COLO668 (cell line): ENCODE measurements around the gene NBEAL2.

ENCODE experiments used
- DNase-seq: peaks from one replicate; lab custom pipeline; 2025; ENCODE audit not compliant: unreplicated experiment; lab: John Stamatoyannopoulos, UW

NBEAL2 gene

DNA sequence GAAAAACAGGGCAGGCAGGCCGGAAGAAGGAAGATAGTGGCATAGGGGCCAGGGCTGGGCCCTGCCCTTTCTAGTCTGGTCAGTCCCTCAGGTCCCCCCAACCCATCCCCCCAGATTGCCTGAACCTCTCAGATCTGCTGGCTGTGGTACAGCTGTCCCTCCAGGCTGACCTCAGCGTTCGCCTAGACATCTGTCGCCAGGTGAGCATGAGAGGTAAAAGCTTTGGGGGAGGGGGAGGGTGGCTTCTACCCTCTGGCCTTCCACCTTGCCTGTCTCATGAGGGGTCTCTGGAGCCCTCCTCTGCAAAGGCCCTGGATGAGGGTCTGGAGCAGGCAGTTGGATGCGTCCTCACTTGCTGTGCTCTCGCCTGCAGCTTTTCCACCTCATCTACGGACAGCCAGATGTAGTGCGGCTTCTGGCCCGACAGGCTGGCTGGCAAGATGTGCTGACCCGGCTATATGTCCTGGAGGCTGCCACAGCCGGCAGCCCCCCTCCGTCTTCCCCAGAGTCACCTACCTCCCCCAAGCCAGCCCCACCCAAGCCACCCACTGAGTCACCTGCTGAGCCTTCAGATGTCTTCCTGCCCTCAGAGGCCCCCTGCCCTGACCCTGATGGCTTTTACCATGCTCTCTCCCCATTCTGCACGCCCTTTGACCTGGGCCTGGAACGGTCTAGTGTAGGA is 20.2 kb downstream of the NBEAL2 start:
- no peak for DNase-seq

DNA sequence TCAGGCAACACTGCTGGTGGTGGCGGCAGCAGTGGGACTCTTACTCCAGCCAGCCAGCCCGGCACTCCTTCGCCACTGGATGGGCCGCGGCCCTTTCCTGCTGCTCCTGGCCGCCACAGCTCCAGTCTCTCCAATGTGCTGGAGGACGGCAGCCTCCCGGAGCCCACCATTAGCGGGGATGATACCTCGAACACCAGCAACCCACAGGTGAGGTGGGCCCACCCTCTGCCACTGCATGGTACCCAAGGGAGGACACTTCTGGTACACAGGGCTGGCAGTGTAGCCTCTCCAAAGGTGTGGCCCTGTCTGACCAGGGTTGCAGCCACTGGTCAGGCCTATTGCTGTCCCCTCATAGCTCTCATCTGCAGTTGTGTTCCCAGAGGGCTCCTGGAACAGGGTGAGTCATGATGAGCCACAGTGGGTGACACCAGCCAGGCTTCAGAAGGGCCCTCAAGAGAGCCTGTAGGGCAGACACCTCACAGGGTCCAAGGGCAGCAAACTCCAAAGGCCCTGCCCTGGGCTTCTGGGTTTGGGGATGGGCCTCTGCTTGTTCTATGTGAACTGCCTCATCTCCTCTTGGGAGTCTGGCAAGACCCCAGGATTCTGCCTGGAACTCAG is 20.8 kb downstream of the NBEAL2 start:
- no peak for DNase-seq

DNA sequence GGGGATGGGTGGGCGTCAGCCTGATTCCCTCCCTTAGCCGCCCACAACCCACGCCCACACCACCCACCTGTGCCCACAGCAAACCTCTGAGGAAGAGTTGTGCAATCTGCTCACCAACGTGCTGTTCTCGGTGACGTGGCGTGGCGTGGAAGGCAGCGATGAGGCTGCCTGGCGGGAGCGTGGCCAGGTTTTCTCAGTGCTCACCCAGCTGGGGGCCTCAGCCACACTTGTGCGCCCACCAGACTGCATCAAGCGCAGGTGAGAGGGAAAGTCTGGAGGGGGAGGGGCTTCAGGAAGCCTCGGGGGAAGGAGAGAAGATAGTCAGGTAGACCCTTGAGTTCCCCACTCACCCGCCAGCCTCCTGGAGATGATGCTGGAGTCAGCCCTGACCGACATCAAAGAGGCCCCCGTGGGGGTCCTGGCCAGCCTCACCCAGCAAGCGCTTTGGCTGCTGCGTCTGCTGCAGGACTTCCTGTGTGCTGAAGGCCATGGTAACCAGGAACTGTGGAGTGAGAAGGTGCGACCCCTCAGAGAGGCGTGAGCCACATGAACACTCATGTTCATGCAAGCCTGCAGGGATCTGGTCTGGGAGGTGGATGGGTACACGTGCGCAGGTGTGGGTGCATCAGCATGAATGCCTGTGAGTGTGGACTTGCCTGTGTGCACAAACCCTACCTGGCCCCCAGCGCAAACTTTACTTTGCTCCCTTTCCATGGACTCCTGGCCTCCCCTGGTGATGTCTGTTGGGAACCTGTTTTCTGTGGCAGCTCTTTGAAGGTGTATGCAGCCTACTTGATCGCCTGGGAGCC is 21.7 kb downstream of the NBEAL2 start:
- no peak for DNase-seq

DNA sequence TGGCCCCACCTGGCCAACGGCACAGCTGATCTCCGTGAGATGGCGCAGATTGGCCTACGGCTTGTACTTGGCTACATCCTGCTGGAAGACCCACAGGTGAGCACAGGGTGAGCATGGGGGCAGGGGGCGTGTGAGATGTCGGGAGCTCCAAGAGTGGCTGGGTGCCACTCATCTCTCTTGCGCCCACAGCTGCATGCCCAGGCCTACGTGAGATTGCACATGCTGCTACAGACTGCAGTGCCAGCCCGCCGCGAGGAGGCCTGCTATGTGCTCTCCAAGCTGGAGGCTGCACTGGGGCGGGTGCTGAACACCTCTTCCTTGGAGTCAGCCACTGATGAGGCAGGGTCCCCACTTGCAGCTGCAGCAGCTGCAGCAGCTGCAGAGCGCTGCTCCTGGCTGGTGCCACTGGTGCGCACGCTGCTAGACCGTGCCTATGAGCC is 22.3 kb downstream of the NBEAL2 start:
- no peak for DNase-seq

DNA sequence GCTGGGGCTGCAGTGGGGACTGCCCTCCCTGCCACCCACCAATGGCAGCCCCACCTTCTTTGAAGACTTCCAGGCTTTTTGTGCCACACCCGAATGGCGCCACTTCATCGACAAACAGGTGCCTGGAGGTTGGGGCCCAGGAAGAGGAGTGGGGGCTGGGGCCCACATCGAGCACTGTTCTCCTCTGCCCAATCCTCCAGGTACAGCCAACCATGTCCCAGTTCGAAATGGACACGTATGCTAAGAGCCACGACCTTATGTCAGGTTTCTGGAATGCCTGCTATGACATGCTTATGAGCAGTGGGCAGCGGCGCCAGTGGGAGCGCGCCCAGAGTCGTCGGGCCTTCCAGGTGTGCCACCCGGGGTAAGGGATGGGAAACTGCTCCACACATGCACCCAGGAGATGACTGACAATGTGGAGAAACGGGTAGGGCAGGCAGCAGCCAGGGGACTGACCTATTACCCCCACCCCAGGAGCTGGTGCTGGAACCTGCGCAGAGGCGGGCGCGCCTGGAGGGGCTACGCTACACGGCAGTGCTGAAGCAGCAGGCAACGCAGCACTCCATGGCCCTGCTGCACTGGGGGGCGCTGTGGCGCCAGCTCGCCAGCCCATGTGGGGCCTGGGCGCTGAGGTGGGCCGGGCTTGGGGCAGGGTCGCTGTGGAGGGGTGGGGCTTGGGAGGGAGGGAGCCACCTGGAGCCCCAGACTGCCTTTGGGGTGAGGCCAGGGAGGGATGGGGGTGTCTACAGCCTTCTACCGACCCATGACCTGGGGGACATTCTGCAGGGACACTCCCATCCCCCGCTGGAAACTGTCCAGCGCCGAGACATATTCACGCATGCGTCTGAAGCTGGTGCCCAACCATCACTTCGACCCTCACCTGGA is 22.9 kb downstream of the NBEAL2 start:
- no peak for DNase-seq

DNA sequence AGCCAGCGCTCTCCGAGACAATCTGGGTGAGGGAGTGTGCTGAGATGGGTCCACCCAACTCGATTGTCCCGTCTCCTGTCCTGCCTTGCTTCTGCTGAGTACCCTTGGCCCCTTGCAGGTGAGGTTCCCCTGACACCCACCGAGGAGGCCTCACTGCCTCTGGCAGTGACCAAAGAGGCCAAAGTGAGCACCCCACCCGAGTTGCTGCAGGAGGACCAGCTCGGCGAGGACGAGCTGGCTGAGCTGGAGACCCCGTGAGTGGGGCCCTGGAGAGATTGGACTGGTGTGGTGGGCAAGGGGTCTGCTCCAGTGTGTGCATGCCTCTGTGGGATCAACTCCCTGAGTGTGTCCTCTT is 23.6 kb downstream of the NBEAL2 start:
- no peak for DNase-seq

DNA sequence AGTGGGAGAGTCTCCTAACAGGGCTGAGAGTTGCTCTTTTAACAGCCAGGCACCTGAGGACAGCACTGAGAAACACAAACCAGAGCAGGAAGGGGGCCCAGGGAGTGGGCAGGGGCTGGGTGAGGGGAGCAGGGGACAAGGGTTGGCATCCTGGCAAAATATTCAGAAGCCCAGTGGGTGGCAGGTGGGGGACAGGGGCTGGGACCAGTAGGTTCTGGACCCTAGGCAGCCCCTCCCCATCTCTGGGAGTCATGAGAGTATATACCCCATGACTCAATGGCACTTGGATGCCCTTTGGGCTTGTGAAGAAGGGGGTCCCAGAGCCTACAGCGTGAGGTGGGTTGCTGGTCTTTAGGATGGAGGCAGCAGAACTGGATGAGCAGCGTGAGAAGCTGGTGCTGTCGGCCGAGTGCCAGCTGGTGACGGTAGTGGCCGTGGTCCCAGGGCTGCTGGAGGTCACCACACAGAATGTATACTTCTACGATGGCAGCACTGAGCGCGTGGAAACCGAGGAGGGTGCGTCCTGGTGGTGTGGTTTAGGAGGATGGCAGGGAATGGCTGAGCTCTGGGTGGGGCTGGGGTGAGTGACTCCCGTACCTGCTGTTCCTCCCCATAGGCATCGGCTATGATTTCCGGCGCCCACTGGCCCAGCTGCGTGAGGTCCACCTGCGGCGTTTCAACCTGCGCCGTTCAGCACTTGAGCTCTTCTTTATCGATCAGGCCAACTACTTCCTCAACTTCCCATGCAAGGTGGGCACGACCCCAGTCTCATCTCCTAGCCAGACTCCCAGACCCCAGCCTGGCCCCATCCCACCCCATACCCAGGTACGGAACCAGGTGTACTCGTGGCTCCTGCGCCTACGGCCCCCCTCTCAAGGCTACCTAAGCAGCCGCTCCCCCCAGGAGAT is 24.2 kb downstream of the NBEAL2 start:
- no peak for DNase-seq

DNA sequence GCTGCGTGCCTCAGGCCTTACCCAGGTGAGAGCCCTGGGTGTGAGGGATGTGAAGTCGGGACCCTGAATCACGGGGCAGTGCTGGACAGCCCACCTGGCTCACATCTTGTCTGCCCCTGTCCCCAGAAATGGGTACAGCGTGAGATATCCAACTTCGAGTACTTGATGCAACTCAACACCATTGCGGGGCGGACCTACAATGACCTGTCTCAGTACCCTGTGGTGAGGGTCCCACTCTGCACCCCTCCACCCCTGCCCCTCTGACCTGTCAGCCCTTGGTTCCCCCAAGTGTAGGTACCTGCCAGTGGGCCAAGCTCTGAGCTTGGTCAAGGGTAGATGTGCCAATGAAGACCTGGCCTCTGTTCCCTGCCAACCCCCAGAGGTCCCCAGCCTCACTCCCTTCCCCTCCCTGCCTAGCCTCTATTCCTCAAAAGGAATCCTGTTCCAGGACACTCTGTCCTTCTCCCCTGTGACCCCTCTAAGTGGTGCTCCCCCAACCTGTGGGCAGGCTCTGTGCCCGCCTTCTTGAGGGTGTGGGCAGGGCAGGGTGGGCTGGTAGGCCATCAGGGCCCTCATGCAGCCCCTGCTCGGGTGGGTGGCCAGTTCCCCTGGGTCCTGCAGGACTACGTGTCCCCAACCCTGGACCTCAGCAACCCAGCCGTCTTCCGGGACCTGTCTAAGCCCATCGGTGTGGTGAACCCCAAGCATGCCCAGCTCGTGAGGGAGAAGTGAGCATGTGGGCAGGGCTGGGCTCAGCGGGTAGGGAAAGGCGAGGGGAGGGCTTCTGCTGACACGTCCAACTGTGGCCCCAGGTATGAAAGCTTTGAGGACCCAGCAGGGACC is 25.1 kb downstream of the NBEAL2 start:
- DNase-seq = no peak

DNA sequence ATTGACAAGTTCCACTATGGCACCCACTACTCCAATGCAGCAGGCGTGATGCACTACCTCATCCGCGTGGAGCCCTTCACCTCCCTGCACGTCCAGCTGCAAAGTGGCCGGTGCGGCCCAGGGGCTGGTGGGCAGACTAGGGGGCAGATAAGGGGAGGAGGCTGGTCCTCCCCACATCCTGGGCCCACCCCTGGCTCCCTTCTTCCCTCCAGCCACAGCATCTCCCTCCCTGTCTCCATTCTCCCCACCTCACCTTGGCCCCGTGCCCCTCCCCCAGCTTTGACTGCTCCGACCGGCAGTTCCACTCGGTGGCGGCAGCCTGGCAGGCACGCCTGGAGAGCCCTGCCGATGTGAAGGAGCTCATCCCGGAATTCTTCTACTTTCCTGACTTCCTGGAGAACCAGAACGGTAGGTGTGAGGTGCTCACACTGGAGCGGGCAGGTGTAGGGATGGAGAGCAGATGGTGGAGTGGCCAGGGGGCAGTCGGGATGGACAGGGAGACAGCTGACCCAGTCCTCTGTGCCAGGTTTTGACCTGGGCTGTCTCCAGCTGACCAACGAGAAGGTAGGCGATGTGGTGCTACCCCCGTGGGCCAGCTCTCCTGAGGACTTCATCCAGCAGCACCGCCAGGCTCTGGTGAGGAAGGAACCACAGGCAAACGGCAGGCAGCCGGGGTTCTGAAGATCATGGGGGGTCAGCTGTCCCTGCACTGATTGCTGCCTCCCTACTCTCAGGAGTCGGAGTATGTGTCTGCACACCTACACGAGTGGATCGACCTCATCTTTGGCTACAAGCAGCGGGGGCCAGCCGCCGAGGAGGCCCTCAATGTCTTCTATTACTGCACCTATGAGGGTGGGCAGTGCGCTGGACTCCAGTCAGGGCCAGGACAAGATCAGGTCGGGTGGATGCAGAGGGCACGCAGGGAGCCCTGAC is 26.0 kb downstream of the NBEAL2 start:
- DNase-seq = no peak

DNA sequence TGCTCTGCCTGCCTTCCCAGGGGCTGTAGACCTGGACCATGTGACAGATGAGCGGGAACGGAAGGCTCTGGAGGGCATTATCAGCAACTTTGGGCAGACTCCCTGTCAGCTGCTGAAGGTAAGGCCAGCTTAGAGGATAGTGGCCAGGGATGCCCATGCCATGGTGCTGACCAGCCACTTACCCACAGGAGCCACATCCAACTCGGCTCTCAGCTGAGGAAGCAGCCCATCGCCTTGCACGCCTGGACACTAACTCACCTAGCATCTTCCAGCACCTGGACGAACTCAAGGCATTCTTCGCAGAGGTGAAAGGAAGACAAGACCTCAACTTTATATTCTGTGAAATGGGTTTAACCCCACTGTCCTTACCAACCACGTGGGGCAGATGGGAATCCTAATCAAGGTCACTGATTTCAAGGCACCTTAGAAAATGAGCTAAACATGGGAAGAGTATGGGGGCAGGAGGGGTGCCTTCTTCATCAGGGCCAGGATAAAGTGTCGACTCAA is 26.7 kb downstream of the NBEAL2 start:
- DNase-seq = no peak

DNA sequence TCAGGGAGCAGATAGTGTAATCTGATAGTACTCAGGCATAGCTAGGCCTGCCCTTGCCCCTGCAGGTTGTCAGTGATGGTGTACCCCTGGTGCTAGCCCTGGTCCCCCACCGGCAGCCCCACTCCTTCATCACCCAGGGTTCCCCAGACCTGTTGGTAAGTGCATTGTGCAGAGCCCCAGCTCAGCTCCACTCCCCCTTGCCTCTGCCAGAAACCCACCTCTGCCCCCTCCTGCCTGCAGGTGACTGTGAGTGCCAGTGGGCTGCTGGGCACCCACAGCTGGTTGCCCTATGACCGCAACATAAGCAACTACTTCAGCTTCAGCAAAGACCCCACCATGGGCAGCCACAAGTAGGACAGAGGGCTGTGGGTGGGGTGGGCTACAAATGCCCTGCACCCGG is 27.5 kb downstream of the NBEAL2 start:
- DNase-seq = no peak

DNA sequence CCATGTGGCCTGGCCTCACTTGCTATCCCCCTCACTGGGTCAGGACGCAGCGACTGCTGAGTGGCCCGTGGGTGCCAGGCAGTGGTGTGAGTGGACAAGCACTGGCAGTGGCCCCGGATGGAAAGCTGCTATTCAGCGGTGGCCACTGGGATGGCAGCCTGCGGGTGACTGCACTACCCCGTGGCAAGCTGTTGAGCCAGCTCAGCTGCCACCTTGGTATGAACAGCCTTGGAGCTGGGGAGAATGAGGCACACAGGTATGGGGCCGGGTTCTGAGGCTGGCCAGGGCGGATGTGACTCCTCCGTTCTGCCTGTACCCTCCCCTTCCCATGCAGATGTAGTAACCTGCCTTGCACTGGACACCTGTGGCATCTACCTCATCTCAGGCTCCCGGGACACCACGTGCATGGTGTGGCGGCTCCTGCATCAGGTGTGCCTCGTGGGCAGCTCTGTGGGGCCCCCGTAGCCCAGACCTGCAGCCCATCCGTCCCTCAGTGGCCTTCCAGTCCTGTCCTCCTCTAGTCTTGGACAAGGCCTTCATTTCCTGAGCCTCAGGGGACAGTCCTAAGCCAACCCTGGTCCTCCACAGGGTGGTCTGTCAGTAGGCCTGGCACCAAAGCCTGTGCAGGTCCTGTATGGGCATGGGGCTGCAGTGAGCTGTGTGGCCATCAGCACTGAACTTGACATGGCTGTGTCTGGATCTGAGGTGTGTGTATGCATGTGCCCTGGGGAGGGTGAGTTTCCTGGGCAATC is 28.2 kb downstream of the NBEAL2 start:
- DNase-seq = no peak

DNA sequence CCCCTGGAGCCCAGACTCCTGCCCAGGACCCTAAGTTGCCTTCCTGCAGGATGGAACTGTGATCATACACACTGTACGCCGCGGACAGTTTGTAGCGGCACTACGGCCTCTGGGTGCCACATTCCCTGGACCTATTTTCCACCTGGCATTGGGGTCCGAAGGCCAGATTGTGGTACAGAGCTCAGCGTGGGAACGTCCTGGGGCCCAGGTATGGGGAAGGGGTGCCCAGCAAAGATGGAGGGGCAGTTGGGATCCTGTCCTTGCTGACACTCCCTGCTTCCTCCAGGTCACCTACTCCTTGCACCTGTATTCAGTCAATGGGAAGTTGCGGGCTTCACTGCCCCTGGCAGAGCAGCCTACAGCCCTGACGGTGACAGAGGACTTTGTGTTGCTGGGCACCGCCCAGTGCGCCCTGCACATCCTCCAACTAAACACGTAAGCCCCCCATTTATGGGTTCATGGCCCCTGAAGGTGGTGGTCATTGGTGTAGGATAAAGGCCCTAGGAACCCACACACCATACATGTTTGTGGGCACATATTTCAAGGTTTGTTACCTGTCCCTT is 28.8 kb downstream of the NBEAL2 start:
- no peak for DNase-seq

DNA sequence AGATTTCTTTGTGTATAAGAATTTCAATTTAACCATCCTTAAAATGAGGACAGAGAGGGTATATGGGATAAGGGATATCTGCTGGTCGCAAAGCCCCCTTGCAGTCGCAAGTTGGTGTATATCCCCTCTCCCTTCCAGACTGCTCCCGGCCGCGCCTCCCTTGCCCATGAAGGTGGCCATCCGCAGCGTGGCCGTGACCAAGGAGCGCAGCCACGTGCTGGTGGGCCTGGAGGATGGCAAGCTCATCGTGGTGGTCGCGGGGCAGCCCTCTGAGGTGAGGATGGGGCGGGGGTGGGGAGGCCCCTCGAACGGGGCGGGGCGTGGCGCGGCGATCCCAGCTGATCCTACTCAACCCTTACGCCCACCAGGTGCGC is 29.4 kb downstream of the NBEAL2 start:
- no peak for DNase-seq

DNA sequence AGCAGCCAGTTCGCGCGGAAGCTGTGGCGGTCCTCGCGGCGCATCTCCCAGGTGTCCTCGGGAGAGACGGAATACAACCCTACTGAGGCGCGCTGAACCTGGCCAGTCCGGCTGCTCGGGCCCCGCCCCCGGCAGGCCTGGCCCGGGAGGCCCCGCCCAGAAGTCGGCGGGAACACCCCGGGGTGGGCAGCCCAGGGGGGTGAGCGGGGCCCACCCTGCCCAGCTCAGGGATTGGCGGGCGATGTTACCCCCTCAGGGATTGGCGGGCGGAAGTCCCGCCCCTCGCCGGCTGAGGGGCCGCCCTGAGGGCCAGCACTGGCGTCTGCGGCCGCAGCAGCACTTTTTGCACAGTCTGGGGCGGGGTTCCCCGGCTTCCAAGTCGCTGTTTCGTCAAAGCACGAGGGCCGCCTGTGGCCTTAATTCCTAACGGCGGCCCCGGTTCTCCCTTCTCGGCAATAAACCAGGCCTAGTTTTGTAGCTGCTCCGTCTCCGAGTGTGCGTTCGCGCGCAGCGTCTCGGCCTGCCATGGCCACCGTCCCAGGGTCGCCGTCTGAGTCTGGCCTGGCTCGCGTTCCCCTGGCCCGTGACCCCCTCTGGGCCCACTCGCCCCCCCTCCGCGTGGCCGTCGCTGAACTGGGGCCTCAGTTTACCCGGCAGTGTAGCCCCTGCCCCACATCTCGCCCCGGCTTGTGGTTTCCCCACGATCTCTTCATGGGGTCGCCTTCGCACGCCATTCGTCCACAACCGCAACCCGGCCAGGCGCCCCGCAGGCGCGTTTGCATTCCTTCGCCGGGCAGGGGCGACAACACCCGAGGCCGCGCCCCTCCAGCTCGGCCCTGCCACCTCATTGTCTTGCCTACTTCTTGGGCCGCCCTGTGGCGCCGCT is 30.0 kb downstream of the NBEAL2 start:
- no peak for DNase-seq

DNA sequence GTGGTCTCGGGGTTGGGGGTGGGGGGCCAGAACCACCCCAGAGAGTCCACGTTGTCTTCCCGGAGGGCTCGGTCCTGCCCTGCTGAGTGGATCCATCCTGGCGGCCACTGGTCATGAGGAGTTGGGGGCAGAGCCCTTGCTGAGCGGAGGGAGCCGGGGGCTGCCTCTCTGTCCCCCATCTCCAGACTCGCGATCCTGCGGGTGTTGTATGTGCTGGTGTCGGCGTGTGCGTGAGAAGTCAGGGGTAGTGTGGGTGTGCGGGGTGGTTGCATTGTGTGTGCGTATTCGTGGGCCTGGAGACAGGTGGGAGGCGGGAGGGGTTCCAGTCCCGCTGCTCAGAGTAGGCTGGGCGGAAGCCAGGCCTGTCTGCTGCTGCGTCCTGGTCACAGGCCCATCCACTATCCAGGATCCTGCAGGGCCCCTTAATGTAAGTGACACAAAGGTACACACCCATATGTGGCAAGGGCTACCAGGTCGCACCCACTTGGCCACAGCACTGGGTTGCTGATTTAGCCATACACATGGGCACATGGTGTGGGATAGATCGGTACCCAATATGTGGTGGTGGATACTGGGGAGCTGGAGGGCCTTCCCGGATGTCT is 30.7 kb downstream of the NBEAL2 start:
- DNase-seq = no peak
